Measurements from ENCODE around the gene ANAPC2.
A peak's percentile ranks its signal among the peaks of the same experiment; 100 is the strongest.

Gene ANAPC2

DNA sequence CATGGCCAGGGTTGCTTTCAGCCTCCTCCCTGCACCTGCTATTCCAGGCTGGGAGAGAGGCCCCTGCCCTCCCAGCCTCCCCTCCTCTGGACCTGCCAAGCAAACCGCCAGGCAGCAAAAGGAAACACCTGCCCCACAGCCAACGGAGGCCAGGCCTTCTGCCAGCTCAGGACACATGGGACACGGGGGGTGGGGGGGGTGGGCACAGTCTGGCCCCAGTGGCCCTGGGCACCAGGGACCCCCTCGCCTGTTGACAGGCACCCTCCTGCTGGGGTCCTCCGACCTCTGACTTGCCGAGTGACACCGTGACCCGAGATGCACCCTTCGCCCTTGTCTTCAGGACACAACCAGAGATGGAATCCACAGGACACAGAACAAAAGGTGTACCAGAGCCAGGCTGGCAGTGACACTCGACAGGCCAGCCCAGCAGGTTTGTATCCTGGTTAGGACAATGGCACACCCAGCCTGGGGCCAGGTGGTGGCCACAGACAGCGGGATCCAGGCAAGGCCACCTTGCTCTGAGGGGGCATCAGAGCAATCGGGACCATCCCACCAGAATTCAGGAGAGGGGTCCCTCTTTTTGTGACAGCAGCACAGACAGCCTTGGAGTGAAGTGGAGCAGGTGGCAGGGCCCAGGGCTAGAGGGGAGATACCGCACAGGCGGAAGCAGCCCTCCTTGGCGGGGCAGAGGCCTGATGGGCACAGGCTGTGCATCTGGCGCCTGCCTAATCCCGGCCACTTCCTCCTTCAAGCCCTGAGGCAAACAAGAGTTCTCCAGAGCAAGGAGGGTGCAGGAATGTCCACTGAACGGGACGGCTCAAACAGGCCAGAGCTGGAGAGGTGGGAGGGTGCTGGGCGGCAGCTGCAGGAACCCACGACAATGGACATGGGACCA is 15.2 kb downstream of the ANAPC2 start:
- H3K4me3 ChIP-seq (ENCODE audit: low read length) = no peak overlapping the region
- TF ChIP-seq, protein P1, sequence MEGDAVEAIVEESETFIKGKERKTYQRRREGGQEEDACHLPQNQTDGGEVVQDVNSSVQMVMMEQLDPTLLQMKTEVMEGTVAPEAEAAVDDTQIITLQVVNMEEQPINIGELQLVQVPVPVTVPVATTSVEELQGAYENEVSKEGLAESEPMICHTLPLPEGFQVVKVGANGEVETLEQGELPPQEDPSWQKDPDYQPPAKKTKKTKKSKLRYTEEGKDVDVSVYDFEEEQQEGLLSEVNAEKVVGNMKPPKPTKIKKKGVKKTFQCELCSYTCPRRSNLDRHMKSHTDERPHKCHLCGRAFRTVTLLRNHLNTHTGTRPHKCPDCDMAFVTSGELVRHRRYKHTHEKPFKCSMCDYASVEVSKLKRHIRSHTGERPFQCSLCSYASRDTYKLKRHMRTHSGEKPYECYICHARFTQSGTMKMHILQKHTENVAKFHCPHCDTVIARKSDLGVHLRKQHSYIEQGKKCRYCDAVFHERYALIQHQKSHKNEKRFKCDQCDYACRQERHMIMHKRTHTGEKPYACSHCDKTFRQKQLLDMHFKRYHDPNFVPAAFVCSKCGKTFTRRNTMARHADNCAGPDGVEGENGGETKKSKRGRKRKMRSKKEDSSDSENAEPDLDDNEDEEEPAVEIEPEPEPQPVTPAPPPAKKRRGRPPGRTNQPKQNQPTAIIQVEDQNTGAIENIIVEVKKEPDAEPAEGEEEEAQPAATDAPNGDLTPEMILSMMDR (IDR thresholded peaks at IDR 0.05; ENCODE audit: insufficient read depth, low read depth, low read length, missing control alignments) = no peak
- DNase-seq (ENCODE audit: low read depth) = no peak

DNA sequence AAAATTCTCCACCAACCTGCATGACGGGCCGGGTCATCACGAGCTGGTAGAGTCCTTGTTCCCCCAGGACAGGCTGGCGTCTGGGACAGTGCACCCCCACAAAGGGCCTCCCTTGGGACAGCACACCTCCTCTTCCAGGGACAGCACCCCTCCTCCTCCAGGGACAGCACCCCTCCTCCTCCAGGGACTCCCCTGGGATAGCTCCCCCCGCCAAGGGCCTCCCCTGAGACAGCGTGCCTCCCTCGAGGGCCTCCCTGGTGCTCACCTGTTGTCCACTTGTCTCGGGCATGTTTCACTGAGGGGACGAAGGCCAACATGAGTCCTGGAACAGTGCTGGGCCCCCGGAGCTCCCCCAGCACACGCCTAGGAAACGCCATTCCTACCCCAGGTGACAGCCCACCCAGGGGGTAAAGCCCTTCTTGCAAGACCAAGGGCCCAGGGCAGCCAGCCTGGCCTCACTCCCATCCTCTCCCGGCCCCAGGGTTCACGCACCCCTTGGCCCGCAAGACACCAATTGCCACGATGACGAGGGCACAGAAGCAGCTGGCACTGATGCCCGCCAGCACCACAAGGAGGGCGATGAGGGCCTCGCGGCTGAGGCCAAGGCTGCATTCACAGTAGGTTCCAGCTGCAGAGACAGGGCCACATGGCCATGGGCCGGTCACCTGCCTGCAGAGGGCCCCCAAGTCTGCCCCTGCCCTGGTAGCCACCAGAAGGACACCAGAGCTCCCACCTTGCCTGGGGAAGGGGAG is 17.0 kb downstream of the ANAPC2 start:
- no peak overlapping the region for H3K4me3 ChIP-seq (ENCODE audit: low read length)
- TF ChIP-seq, protein P1 (IDR thresholded peaks at IDR 0.05; ENCODE audit: insufficient read depth, low read depth, low read length, missing control alignments) = no peak
- DNase-seq (ENCODE audit: low read depth) = no peak

DNA sequence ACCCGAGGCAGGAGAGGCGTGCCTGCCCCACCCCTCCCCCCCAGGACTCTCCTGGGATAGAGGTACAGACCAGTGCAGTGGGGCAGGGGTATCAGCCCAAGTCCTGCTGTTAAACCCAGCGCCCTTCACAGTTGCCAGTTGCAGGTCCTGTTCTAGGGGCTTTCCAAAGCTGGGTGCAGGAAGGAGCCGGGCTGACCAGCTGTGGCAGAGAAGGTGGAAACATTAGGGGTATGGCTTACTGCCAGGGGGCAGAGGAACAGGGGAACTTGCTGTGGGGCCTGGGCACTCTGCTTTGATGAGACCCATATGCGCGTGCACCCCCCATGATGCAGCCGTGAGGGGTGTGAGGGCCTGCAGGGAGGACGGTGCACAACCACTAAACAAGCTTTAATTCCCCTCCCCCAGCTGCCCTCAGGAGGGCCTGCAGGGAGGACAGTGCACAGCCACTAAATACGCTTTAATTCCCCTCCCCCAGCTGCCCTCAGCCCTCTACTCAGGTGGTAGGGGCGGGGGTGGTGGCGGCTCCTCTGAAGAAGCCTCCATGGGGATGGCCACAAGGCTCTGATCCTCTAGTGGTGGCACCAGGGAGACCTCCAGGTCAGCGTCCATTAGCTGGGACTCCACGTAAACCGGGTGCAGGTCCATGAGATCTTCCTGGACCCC is 17.7 kb downstream of the ANAPC2 start:
- H3K4me3 ChIP-seq (ENCODE audit: low read length) = no peak overlapping the region
- DNase-seq (ENCODE audit: low read depth) = no peak
- TF ChIP-seq, protein P1 (IDR thresholded peaks at IDR 0.05; ENCODE audit: insufficient read depth, low read depth, low read length, missing control alignments) = no peak

DNA sequence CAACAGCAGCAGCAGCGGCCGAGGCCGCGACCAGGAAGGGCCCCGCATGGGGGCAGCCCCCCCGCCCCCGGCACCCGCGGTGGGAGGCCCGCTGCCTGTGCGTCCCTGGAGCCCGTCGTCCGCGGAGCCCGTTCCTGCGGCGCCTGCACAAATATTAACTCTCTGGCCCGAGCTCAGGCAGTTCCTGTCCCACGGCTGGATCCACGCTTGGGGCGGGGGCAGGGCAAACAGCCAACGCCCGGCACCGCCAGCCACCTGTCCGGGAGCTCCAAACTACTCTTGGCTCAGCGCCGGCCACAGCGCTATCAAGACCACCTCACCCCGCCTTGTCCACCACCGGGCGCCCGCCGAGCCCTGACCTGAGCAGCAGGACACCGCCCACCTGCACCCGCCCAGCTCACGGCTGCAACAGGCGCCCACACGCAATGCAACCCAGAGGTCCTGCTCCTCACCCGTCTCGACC is 18.4 kb downstream of the ANAPC2 start, which contains the start of gene LRRC26:
LRRC26 (minus strand) TSS at position 156 of the 463 bp plus-strand sequence; CDS start at position 48, 108 bp downstream.
- DNase-seq (ENCODE audit: low read depth) = no peak
- TF ChIP-seq, protein P1 (IDR thresholded peaks at IDR 0.05; ENCODE audit: insufficient read depth, low read depth, low read length, missing control alignments) = no peak
- peak within 1 kb of the TSS; percentile 25 for H3K4me3 ChIP-seq (ENCODE audit: low read length)

DNA sequence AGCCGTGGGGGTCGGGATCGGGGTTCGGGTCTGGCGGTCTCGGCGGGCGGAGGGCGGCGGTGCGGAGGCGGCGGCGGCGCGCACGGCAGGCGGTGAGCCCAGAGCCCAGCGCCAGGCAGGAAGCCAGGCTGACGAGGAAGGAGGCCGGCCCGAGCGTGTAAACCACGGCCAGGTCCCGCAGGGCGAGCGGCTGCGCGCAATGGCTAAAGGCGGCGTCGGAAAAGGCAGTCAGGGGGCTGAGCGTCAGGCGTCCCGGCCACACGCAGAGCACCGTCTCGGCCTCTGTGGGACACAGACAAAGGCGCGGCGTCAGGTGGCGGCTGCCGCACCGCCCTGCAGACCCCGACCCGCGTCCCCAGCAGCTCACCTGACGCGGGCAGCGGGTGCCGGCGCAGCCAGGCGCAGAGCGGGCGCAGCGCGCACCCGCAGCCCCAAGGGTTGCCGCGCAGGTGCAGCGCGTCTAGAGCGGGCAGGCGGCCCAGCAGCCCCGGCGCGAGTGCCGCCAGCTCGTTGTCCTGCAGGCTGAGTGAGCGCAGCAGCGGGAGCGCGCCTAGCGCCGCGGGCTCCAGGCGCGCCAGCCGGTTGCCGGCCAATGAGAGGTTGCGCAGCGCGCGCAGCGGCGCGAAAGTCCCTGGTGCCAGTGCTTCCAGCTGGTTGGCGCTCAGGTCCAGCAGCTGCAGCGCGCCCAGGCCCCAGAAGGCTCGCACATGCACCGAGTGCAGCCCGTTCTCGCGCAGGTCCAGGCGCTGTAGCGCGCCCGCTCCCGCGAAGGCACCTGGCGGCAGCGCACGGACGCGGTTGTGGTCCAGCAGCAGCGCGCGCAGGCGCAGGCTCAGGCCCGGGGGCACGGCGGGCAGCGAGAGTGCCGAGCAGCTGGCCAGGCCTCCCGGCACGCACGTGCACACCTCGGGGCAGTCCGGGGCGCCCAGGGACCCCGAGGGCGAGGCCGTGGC is 19.2 kb downstream of the ANAPC2 start:
- peak overlapping the region; percentile 25 for H3K4me3 ChIP-seq (ENCODE audit: low read length)
- peak; percentile 70 for DNase-seq (ENCODE audit: low read depth)
- TF ChIP-seq, protein P1 (IDR thresholded peaks at IDR 0.05; ENCODE audit: insufficient read depth, low read depth, low read length, missing control alignments) = no peak

DNA sequence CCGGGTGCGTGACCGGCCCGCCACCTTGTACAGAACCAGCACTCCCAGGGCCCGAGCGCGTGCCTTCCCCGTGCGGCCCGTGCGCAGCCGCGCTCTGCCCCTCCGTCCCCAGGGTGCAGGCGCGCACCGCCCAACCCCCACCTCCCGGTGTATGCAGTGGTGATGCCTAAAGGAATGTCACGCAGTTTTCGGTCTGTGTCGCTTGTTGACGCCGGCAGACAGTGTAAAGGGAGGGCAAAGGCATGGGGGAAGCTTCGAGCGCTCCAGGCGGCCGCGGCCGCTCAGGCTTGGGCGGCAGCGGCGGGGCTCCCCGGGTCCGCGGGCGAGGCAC is 19.8 kb downstream of the ANAPC2 start:
- no peak for DNase-seq (ENCODE audit: low read depth)
- H3K4me3 ChIP-seq (ENCODE audit: low read length) = peak overlapping the region; percentile 24
- TF ChIP-seq, protein P1 (IDR thresholded peaks at IDR 0.05; ENCODE audit: insufficient read depth, low read depth, low read length, missing control alignments) = no peak
